HG03439 (cell line): ENCODE results near the gene FGD4.

Source experiments
- ATAC-seq: cut with Tn5 transposase; IDR thresholded peaks from one replicate; pipeline ENCODE4 v1.9.1; 2021; ENCODE audit warnings: mild to moderate bottlenecking, moderate library complexity; ENCODE audit not compliant: unreplicated experiment

Gene FGD4

GRCh38 chr12:32596030-32596429, 196.7 kb downstream of the FGD4 start:
- no peak for ATAC-seq

DNA sequence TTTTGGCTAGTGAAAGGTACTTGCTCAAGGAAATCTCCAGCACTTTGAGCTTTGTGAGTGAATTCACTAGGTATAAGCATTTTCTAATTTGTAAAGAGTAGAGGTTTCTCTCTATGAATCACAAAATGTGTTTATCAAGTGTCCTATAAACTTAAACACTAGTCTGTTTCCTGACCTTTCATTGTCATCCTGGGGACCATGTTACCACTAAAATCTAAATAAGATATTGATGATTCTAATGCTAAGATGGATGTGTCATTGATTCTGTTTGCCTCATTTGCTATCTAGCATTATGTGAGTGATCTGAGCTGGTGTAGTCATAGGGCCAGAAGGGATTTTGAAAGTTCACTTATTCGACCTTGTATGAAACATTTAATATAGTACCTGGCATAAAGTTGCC, 199.3 kb downstream of the FGD4 start:
- ATAC-seq, result no peak

DNA sequence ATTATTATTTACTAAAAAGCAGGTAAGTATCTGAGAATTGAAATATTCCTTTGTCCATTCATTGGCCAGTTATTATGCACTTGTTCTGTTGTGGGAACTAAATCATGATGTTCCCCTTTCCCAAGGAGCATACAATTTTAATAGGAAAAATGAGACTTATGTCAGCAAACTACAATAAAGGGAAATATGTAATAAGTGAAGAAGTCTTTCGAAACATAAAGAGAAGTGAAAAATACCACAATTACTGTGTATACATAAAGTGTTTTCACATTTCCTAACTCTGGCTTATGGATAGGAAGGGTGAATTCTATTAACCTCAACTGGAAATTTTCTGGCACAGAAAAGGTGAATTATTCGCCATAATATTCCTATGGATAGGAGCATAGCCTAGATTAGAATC, 201.3 kb downstream of the FGD4 start:
- ATAC-seq, result no peak

DNA sequence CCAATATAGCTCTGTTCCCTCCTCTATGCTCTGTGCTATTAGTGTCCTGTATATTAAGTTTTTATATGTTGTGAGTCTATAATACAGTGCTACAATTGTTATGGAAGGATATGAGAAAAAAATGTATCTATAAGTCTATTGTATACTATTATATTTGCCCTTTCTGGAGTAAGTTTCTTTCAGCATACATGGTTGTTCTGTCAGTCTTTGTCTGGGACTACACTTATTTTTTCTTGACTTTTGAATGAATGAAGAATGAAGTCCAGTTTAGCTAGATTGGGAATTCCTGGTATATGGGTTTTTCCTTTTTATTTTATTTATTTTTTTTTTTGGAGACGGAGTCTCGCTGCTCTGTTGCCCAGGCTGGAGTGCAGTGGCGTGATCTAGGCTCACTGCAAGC, 203.7 kb downstream of the FGD4 start:
- no peak for ATAC-seq

GRCh38 chr12:32603858-32604257, 204.5 kb downstream of the FGD4 start:
- ATAC-seq, result no peak

DNA sequence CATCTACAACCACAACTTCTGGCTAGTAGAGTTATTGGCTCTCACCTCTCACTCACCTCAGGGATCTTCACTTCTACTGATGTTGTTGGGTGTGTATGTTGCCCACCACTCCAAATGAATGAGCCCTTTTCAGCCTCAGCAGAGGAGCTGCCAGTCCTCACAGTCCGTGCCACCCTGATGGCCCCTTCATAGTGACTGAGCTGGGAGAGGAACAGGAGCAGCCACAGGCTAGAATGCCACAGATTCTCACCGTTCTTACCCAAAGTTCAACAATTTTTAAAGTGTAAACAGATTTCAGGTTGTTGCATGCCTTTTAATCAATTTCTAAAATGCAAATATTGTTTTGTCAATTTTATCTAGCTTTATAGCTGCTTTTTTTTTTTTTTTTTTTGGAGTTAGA, 205.2 kb downstream of the FGD4 start:
- no peak for ATAC-seq

DNA sequence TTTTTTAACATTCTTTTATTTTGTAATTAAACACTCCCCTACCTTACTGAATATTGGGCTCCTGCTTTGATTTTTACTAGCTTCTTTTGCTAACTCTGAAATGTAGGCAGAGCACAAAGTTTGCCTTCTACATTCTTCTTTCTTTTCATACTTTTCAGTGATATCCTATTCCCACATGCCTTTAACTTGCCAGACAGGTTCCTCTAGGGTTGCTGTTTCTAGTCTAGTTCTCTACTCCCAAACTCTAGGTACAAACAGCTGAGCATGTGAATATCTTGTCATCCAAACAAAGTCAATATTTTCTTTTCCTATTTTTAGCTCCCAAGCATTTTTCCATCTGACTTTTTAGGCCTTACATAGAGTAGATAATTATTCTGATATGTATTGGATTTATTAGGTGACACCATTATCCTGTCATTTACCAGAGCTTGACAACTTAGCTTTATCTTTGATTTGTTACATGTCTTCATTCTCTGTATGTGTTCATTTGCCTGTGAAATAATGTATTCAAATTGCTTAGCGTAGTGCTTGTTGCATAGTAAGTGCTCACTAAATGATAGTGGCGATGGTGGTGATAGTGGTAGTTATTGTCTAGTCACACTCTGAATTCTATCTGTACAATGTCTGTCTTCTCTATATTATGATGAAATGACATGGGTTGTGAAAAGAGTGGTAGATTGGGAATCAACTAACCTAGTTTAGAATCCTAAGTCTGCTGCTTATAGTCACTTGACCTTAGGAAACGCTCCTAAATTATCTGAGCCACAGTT, 206.2 kb downstream of the FGD4 start:
- ATAC-seq, result no peak

DNA sequence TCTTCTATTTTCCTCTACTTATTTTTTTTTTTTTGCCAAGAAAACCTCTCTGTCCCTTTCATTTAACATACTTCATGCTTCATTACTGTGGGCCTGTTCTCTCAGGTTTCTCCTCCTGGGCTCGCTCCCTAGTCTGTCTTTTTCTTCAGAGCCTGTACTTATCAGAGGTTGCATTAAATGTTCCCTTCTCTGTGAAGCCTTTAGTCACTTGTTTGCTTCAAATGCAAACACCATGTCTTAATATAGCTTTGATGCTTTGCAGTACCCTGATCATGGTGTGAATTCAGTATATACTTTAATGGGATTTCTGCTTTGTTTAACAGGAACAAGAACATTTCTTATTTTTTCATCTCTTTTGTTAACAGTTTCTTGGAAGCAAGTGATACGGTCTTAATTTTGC, 207.1 kb downstream of the FGD4 start:
- ATAC-seq, result no peak

DNA sequence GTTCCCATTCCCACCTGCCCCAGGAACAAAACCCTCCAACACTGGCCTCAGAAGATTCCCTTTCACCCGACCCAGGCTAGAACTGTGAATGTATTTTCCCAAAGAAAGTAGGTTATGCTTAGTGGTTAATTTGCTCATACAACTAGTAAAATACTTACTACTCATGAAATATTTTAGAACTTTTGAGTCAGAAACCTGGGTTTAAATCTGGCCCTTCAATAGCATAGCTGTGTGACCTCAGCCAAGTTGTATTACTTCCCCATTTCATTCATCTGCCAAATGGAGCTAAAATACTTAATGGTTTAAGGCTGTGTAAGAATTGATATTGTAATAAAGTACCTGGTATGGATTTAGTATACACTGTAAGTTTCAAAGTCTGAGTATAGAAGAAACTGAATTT, 210.6 kb downstream of the FGD4 start:
- no peak for ATAC-seq

GRCh38 chr12:32611986-32612385, 212.6 kb downstream of the FGD4 start:
- ATAC-seq, result no peak

GRCh38 chr12:32612658-32613614, 213.6 kb downstream of the FGD4 start:
- ATAC-seq, result no peak

- ATAC-seq, result no peak
Measured at GRCh38 chr12:32615441-32615840, 216.1 kb downstream of the FGD4 start.

GRCh38 chr12:32617534-32617933, 218.2 kb downstream of the FGD4 start:
- ATAC-seq, result no peak

DNA sequence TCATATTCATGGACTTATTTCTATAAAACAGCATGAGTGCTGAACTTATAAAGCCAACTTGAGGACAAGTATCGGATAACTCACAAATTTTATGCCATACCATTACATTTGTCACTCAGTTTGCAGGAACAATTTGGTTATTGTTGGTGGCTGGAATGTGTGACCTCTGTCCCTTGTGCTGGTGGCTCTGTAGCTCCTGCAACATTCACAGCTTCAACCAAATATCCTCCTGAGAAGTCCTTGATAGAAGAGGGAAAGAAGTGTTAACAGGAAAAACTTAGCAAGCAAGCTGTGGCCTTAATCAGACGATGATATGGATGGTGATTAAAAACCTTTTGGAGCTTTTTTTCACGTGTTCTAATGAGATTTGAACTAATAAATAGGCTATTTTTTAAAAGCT, 218.8 kb downstream of the FGD4 start:
- no peak for ATAC-seq

DNA sequence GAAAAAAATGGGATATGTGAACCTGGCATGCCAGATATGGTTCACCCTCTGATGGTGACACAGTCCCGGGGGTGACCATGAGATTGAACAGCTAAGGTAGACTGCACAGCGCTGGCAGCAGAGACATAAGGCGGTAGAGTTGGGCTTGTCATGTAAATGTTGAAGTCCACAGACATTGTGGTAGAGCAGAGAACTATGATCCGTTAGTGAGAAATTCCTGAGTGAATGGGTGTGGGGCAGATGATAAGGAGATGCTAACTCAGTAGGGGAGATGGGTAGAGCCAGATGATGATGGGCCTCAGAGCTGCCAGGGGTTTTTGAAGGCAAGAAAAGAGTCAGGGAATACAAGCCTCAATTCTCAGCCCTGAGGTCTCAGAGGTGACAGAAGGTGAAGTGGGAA, 228.6 kb downstream of the FGD4 start:
- ATAC-seq, result no peak

- ATAC-seq, result no peak
Measured at GRCh38 chr12:32641287-32641901, 242.0 kb downstream of the FGD4 start.

DNA sequence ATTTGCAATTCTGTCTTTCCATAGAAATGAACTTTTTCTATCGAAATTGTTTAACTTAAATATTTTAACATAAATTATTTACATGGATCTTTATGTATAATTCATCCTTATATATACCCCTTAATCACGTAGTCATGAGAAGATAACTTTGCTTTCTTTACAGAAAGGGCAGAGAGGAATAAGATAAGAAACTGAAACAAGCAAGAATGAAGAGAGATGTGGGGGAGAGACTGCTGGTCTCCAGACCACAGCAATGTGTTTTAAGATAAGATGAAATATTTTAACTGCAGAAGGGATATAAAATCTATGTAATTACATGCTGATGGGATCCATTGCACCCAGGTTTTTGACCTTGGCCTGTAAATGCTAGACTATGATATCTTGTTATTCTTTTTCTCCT, 245.1 kb downstream of the FGD4 start:
- no peak for ATAC-seq

DNA sequence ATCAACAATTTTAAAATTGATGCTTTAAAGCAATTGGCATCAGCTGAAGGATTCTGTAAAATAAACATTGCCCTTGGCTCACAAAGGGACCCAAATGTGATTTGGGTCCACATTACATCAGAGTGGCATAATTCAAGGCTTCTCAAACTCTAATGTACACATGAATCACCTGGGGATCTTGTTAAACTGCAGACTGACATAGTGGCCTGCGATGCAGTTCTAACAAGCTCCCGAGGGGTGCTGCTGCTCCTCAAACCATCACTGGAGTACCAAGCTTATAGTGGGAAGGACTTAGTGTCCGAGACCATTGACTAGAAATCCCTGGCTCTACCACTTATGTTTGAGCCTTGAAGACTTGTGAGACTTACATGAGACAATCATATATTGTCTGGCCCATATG, 247.9 kb downstream of the FGD4 start:
- ATAC-seq, result no peak

DNA sequence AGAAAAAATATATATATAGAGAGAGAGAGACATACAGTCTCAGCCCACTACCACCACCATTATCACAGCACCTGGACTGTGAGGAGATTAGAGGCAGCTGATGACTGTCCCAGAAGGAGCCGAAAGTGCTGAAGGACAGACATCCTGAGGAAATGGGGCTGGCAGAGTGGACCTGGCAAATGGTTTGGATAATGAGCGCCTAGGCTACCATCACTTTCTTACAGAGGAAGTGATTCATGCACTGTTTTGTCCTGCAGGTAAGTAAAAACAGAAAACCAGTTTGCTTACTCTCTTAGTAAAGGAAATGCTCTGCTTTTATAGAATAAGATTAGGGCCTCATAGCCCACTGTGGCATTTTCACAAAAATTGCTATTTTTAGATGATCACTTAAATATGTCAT, 251.2 kb downstream of the FGD4 start:
- ATAC-seq, result no peak

GRCh38 chr12:32651151-32651955, 252.0 kb downstream of the FGD4 start:
- ATAC-seq, result no peak

DNA sequence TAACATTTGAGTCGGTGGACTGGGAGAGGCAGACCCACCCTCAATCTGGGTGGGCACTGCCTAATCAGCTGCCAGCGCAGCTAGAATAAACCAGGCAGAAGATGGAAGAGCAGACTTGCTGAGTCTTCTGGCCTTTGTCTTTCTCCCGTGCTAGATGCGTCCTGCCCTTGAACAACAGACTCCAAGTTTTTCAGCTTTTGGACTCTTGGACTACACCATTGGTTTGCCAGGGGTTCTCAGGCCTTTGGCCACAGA, 252.5 kb downstream of the FGD4 start:
- ATAC-seq, result no peak
